Activated CD8-positive, alpha-beta T cell treated with anti-CD3 and anti-CD28 coated beads for 36 hours (primary cell): ENCODE data around the gene HECTD4. TPM values are rescaled to one million over a fixed set of nuclear protein-coding genes. Genes with fewer than 3 reads are reported as not detected.

ENCODE experiments used
- ATAC-seq: fragments of 200-7000 bp; cut with Tn5 transposase; one replicate; pipeline ENCODE4 v1.10.0; 2021; ENCODE audit warnings: mild to moderate bottlenecking, moderate library complexity
- CTCF ChIA-PET: fragments of 350-600 bp; sonication (Branson Sonifier 250); formaldehyde crosslinking; loops from one replicate; lab custom pipeline; 2021; ENCODE audit warnings: antibody characterized with exemption; lab: Charles Lee
- POLR2A ChIA-PET: fragments of 350-600 bp; sonication (Branson Sonifier 250); formaldehyde crosslinking; loops from one replicate; lab custom pipeline; 2021; ENCODE audit warnings: antibody characterized with exemption; lab: Charles Lee
- DNase-seq: peaks from one replicate; pipeline ENCODE4 v3.0.0-alpha.2; 2020
- H3K27ac Mint-ChIP-seq: one replicate; pipeline ENCODE4 v1.8.0; 2021; ENCODE audit warnings: mild to moderate bottlenecking, mixed read lengths
- H3K27me3 Mint-ChIP-seq: one replicate; pipeline ENCODE4 v1.8.0; 2021; ENCODE audit warnings: mixed read lengths
- H3K36me3 Mint-ChIP-seq: one replicate; pipeline ENCODE4 v1.8.0; 2021; ENCODE audit warnings: low read depth, mixed read lengths
- H3K4me1 Mint-ChIP-seq: one replicate; pipeline ENCODE4 v1.8.0; 2021; ENCODE audit warnings: low read depth, mixed read lengths
- H3K4me3 Mint-ChIP-seq: one replicate; pipeline ENCODE4 v1.8.0; 2021; ENCODE audit warnings: mild to moderate bottlenecking, moderate library complexity, mixed read lengths
- H3K9me3 Mint-ChIP-seq: one replicate; pipeline ENCODE4 v1.8.0; 2021; ENCODE audit warnings: mixed read lengths
- intact Hi-C: fragments of 100-400 bp; cut with micrococcal nuclease; formaldehyde crosslinking; loops from one replicate; pipeline ENCODE4 v1.10.0; 2022
- total RNA-seq, 2 experiments: library from RNA; stranded (reverse); gene quantifications; one replicate each; pipeline ENCODE4 v1.2.3, GENCODE V29; 2021
- TF ChIP-seq, protein P1 (sequence below): fragments of 200-600 bp; IDR thresholded peaks from one replicate; pipeline ENCODE4 v1.8.0; 2022; ENCODE audit warnings: antibody characterized with exemption, mild to moderate bottlenecking

Gene HECTD4
- total RNA-seq, 2 experiments from 2014 or later: 18.2 to 22.6 TPM

DNA sequence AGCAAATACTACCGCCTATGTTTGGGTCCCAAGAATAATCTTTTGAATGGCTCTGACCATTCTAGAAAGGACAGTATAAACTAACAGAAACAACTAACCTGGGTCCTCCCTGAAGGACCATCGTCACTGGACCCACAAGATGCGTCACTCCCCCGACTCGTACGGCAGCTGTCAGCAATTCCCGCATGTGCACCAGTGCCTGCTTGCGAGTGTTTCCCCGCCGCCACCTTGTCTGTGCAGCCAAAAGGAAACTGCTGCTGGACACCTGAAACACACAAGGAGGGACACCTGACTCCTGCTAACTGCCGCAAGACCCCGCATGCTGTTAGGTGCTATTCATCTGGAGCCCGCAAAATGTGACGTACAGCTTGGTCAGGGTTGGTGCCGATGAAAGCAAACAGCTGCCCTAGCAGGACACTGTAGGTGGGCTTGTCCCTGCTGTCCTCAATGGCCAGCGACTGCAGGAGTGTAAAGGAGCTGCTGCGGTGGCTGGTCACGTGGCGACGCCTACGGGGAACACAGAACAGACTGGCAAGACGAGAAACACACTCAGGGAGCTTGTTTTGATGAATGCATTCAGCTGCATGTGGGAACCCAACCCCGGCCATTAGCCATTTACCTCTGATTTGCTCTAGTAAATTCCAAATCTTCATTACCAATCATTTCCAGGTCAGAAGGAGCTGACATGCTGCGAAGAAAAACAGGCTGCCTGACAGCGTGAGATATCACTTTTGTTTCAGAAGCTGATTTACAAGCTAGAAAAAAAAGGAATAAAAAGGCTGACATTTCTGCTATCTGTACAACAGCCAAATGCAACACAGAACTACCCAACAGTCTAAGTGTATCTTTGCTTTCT is 138.7 kb downstream of the HECTD4 start:
- CTCF ChIA-PET: interaction anchor here (1.2 to 1.5 kb wide), 5 partner anchors 9 to 145 kb away, joined by 3 to 4 read pairs (median 3); no protein-coding TSS in a partner anchor
- ATAC-seq (no peak), DNase-seq (no peak)
- intact Hi-C loops: no loop called here
- H3K9me3 Mint-ChIP-seq: no peaks in the 10 kb centered on the region
- peaks cover 14% of the 10 kb centered on the region for H3K36me3 Mint-ChIP-seq
- POLR2A ChIA-PET: interaction anchor here (0.6 to 1.1 kb wide), 2 partner anchors 13 to 593 kb away, joined by 3 read pairs; no protein-coding TSS in a partner anchor
- H3K27ac Mint-ChIP-seq: no peak overlapping the region
- no peaks in the 10 kb centered on the region for H3K27me3 Mint-ChIP-seq
- H3K4me3 Mint-ChIP-seq: no peak overlapping the region
- TF ChIP-seq, protein P1, sequence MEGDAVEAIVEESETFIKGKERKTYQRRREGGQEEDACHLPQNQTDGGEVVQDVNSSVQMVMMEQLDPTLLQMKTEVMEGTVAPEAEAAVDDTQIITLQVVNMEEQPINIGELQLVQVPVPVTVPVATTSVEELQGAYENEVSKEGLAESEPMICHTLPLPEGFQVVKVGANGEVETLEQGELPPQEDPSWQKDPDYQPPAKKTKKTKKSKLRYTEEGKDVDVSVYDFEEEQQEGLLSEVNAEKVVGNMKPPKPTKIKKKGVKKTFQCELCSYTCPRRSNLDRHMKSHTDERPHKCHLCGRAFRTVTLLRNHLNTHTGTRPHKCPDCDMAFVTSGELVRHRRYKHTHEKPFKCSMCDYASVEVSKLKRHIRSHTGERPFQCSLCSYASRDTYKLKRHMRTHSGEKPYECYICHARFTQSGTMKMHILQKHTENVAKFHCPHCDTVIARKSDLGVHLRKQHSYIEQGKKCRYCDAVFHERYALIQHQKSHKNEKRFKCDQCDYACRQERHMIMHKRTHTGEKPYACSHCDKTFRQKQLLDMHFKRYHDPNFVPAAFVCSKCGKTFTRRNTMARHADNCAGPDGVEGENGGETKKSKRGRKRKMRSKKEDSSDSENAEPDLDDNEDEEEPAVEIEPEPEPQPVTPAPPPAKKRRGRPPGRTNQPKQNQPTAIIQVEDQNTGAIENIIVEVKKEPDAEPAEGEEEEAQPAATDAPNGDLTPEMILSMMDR: no peak
- no peaks in the 10 kb centered on the region for H3K4me1 Mint-ChIP-seq

DNA sequence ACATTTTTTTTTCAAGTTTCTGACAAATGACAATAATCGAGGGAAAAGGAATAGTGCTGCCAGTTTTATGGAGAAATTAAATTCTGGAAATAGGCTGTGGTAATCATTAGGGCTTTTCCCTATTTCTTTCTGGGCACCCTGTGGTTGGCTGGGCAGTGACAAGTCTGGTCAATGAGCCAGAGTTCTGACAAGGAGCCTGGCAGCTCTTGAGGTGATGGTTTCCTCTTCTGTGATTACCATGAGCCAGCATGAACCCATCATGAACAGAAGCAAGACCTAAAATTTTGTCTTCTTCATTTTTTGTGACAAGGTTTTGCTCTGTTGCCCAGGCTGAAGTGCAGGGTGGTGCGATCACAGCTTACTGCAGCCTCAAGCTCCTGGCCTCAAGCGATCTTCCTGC is 141.1 kb downstream of the HECTD4 start:
- Mint-ChIP-seq H3K27me3 (no peaks in the 10 kb centered on the region), H3K9me3 (no peaks in the 10 kb centered on the region), H3K4me3 (no peak overlapping the region), H3K36me3 (peaks cover 14% of the 10 kb centered on the region), H3K27ac (no peak overlapping the region), H3K4me1 (no peaks in the 10 kb centered on the region)
- ChIA-PET POLR2A (no interaction called here), CTCF (interaction anchor here (1.6 kb wide), 1 partner anchor 146 kb away, joined by 5 read pairs; no protein-coding TSS in a partner anchor)
- ATAC-seq (no peak), DNase-seq (no peak)
- TF ChIP-seq, protein P1: no peak
- intact Hi-C loops: no loop called here

DNA sequence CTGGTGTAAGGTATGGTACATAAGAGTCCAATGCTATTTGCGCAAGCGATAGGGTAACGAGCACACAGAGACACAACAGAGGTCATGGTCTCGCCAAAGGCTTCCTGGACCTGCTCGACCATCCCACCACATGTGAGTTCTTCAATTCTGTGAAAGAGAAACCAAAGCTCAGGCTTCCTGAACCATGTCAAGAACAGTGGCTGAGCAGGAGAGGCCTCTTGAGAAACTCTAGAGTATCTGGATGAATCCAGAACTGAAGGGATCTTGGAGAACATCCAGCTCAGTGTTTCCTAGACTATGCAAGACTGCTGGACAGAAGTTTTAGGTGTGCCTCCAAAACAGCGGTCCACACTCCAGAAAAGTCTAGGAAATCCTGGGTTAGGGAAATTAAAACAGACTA is 142.3 kb downstream of the HECTD4 start:
- H3K27me3 Mint-ChIP-seq: no peaks in the 10 kb centered on the region
- DNase-seq (no peak), ATAC-seq (no peak)
- TF ChIP-seq, protein P1: no peak
- peaks cover 16% of the 10 kb centered on the region for H3K36me3 Mint-ChIP-seq
- H3K27ac Mint-ChIP-seq: no peak overlapping the region
- ChIA-PET CTCF (no interaction called here), POLR2A (no interaction called here)
- no peaks in the 10 kb centered on the region for H3K4me1 Mint-ChIP-seq
- intact Hi-C loops: no loop called here
- H3K9me3 Mint-ChIP-seq: no peaks in the 10 kb centered on the region
- no peak overlapping the region for H3K4me3 Mint-ChIP-seq

DNA sequence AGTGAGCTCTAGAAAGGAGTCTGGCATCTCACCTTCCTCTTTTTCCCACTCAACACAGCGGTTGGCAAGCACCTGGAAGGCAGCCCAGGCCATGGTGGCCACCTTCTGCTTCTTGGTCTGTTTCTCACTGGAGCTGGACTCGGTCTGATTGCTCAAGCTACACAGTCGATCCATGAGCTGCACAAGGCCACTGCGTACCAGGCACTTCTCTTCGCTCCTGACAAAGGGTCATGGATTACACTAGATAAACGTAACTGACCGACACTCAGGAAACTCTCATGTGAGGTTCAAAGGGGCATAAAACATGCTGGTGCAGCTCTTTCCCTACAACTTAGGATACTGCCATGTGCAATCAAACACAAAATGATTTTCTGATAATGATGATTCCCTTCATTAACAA is 143.2 kb downstream of the HECTD4 start:
- no peaks in the 10 kb centered on the region for H3K4me1 Mint-ChIP-seq
- ChIA-PET POLR2A (no interaction called here), CTCF (interaction anchor here (1.3 kb wide), 1 partner anchor 148 kb away, joined by 4 read pairs; no protein-coding TSS in a partner anchor)
- no peaks in the 10 kb centered on the region for H3K27me3 Mint-ChIP-seq
- H3K27ac Mint-ChIP-seq: no peak overlapping the region
- no peak overlapping the region for H3K4me3 Mint-ChIP-seq
- no peaks in the 10 kb centered on the region for H3K9me3 Mint-ChIP-seq
- intact Hi-C loops: no loop called here
- TF ChIP-seq, protein P1: no peak
- DNase-seq (no peak), ATAC-seq (no peak)
- H3K36me3 Mint-ChIP-seq: peaks cover 12% of the 10 kb centered on the region

DNA sequence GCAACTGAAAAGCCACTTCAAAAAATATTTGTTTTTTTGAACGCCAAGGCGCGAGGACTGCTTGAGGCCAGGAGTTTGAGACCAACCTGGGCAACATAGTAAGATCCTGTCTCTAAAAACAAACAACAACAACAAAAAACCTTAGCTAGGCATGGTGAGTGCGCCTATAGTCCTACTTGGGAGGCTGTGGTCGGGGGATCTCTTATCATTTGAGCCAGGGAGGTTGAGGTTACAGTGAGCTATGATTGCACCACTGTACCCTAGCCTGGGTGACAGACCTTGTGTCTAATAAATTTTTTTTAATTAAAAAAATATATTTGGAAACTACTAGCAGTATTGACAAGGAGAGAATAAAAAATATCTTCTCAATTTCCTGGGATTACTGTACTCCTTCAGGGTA is 143.8 kb downstream of the HECTD4 start:
- no peak for ATAC-seq
- peaks cover 13% of the 10 kb centered on the region for H3K36me3 Mint-ChIP-seq

More for the DNA sequence above, 143.8 kb downstream of the HECTD4 start:
- Mint-ChIP-seq H3K9me3 (no peaks in the 10 kb centered on the region), H3K4me3 (no peak overlapping the region), H3K4me1 (no peaks in the 10 kb centered on the region), H3K27me3 (no peaks in the 10 kb centered on the region), H3K27ac (no peak overlapping the region)
- ChIA-PET POLR2A (no interaction called here), CTCF (interaction anchor here (1.3 kb wide), 1 partner anchor 148 kb away, joined by 4 read pairs; no protein-coding TSS in a partner anchor)
- no peak for DNase-seq
- TF ChIP-seq, protein P1: no peak
- intact Hi-C loops: no loop called here
